GM10847 (cell line): ENCODE measurements around the gene SLC43A3.

Experiments
- POLR2A ChIP-seq: IDR thresholded peaks from 2 replicates; pipeline ENCODE4 v1.6.1; 2011; ENCODE audit not compliant: insufficient read length; ENCODE audit errors: extremely low read depth

SLC43A3 gene

GRCh38 chr11:57406337-57406904 lies 20.5 kb downstream of the SLC43A3 start:
- no peak for TF ChIP-seq POLR2A

DNA sequence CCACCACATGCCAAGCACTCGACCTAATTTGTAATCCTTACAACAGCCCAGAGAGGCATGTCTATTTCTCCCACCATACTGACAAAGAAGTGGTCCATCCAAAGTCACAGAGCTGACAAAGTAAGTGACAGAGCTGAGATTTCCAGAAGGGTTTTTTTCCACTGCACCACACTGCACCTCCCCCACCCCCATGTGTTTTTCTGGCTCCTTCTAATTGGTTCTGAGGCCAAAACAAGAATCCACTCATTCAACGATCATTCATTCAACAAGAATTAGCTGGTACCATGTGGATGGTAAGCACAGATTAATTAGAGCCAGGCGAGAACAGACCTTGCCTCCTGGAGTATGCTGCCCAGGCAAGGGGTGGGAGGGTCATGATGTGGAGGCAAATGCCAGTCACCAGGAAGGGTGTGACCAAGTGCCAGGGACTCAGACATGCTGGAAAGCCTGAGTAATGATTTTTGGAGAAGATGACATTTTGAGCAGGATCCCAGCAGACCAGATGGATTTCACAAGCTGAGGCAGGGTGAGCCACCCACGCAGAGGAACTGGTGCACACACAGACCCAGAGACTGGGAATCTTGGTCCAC lies 21.6 kb downstream of the SLC43A3 start:
- TF ChIP-seq POLR2A = no peak

DNA sequence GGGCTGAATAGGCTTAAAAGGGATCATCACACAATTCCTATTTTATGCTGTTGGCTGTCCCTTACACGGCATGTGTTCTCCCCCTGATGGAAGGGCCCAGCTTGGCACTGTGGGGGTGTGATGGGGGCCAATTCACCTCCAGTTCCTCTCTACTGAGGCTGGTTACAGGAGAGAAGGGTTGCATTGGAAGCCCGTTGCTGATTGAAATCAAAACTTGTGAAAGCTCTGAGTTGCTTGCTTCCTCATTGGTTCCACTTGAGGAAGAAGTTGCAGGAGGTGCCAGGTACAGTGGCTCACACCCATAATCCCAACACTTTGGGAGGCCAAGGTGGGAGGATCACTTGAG lies 23.1 kb downstream of the SLC43A3 start:
- TF ChIP-seq POLR2A = no peak

- no peak for TF ChIP-seq POLR2A
Measured at GRCh38 chr11:57402188-57403002, 24.5 kb downstream of the SLC43A3 start.

GRCh38 chr11:57399972-57400578 lies 26.8 kb downstream of the SLC43A3 start:
- no peak for TF ChIP-seq POLR2A

- TF ChIP-seq POLR2A = no peak
Measured at GRCh38 chr11:57399221-57399620, 27.7 kb downstream of the SLC43A3 start.

DNA sequence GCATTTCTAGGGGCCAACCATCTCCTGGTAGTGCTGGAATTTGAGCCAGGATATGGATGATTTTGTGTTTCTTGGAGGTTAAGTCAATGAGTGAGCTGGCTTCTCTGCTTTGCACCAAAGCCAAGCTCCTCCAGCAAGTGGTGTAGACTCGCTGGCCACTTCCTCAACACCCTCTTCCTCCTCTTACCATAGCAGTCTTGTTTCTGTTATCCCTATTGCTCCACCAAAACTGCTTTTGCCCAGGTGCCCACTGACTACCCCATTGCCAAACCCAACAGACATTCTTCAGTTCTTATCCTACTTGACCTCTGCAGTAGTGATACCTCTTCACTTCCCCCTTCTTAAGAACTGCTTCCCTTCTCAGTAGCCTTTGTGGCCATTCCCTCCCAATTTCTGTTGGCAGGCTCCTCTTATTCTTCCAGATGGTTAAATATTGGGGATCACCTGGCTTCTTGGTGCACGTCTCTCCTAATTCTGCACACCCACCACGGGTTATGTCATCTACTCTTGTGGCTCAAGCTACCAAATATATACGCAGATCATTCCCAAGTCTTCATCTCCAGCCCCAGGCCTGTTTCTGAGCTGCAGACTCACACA lies 29.4 kb downstream of the SLC43A3 start:
- TF ChIP-seq POLR2A = no peak

- no peak for TF ChIP-seq POLR2A
Measured at GRCh38 chr11:57396744-57397143, 30.2 kb downstream of the SLC43A3 start.

- no peak for TF ChIP-seq POLR2A
Measured at GRCh38 chr11:57395905-57396623, 30.9 kb downstream of the SLC43A3 start.

GRCh38 chr11:57394203-57394965 lies 32.5 kb downstream of the SLC43A3 start:
- TF ChIP-seq POLR2A = no peak

DNA sequence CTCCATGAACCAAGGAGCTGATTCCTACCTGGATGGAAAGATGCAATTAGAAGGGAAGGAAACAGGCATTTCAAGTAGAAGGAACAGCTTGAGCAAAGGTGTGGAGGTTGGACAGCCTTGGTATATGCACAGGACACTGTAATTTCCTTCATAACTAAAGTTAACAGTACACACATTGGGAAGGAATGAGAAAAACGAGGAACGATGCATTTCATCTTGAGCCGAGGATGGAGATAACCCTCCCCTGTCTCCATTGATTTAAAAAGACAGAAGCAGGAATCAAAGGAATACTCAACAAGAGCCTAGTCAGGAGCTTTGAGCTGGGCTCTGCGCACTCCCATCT lies 34.2 kb downstream of the SLC43A3 start:
- no peak for TF ChIP-seq POLR2A

DNA sequence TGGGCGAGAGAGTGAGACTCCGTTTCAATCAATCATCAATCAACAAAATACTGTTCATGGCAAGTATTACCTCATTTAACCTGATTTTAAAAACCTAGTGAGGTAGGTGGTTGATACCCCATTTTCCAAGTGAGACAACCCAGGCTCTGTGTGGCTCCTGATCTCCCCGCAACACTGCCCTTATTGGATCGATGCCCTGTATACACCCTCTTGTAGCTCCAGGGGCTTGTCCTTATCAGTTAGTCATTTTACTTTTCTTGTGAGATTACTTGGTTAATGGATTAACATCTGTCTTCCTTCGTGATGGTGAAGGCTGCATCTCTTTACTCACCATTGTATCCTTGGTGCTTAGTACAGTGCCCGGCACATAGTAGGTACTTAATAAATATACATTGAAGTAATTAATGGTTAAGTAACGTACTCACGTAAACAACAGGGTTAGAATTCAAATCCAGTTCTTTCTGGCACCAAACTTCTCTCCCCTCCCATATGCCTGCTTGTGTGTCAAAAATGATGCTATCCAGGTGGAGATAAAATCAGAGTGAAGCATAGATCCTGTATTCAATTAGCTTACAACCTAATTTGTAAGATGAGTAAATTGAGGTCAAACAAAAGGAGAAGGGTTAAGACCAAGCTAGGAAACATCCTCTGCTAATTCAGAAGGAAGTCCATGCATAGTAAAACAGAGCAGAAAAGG lies 34.7 kb downstream of the SLC43A3 start:
- no peak for TF ChIP-seq POLR2A

GRCh38 chr11:57391539-57391938 lies 35.4 kb downstream of the SLC43A3 start:
- no peak for TF ChIP-seq POLR2A

- no peak for TF ChIP-seq POLR2A
Measured at GRCh38 chr11:57391111-57391510, 35.8 kb downstream of the SLC43A3 start.
